GM18519 (cell line): ENCODE measurements around the gene CPAMD8.
"Not testable (repeated sequence)": the region's sequence is repeated elsewhere in the genome, so short reads cannot be mapped to it uniquely, and the experiment has no call there.

Experiments
- ATAC-seq: cut with Tn5 transposase; IDR thresholded peaks from one replicate; pipeline ENCODE4 v1.9.1; 2021; ENCODE audit warnings: mild to moderate bottlenecking, moderate library complexity; ENCODE audit not compliant: unreplicated experiment, low FRiP score

Gene CPAMD8

GRCh38 chr19:17043744-17044143 is 17.1 kb upstream of the CPAMD8 start:
- no peak for ATAC-seq

GRCh38 chr19:17041976-17042375 is 15.4 kb upstream of the CPAMD8 start:
- no peak for ATAC-seq

GRCh38 chr19:17037966-17038500 is 11.4 kb upstream of the CPAMD8 start:
- ATAC-seq = no peak

- ATAC-seq = no peak
Observed at GRCh38 chr19:17037184-17037583, 10.6 kb upstream of the CPAMD8 start.

- ATAC-seq = no peak
Observed at GRCh38 chr19:17036640-17037039, 10.0 kb upstream of the CPAMD8 start.

- ATAC-seq = no peak
Observed at GRCh38 chr19:17035842-17036424, 9.3 kb upstream of the CPAMD8 start.

- no peak for ATAC-seq
Observed at GRCh38 chr19:17031741-17032140, 5.1 kb upstream of the CPAMD8 start.

GRCh38 chr19:17027535-17027975 is 945 bp upstream of the CPAMD8 start:
- ATAC-seq = no peak

- ATAC-seq = no peak
Observed at GRCh38 chr19:17025991-17026658, 485 bp downstream of the CPAMD8 start.

- ATAC-seq = no peak
Observed at GRCh38 chr19:17025361-17025760, 1.2 kb downstream of the CPAMD8 start.

GRCh38 chr19:17024941-17025340 is 1.7 kb downstream of the CPAMD8 start:
- not testable (repeated sequence) for ATAC-seq

GRCh38 chr19:17023805-17024204 is 2.8 kb downstream of the CPAMD8 start:
- ATAC-seq = no peak

GRCh38 chr19:17022738-17023137 is 3.9 kb downstream of the CPAMD8 start:
- no peak for ATAC-seq

GRCh38 chr19:17021793-17022590 is 4.6 kb downstream of the CPAMD8 start:
- ATAC-seq = no peak

GRCh38 chr19:17021328-17021727 is 5.3 kb downstream of the CPAMD8 start:
- ATAC-seq = no peak

- ATAC-seq = no peak
Observed at GRCh38 chr19:17020823-17021222, 5.8 kb downstream of the CPAMD8 start.

- no peak for ATAC-seq
Observed at GRCh38 chr19:17020385-17020784, 6.2 kb downstream of the CPAMD8 start.

GRCh38 chr19:17014212-17014861 is 12.3 kb downstream of the CPAMD8 start:
- not testable (repeated sequence) for ATAC-seq

GRCh38 chr19:17011485-17011884 is 15.1 kb downstream of the CPAMD8 start:
- ATAC-seq = no peak

GRCh38 chr19:17006579-17006978 is 20.0 kb downstream of the CPAMD8 start:
- ATAC-seq = no peak

GRCh38 chr19:17005000-17005399 is 21.6 kb downstream of the CPAMD8 start:
- ATAC-seq = no peak
